HepG2 (cell line): ENCODE data around the gene EIF5. TPM values are rescaled to one million over a fixed set of nuclear protein-coding genes. Genes with fewer than 3 reads are reported as not detected.
A peak's percentile ranks its signal among the peaks of the same experiment; 100 is the strongest.

ENCODE experiments used
- ATAC-seq: fragments of 200-7000 bp; cut with Tn5 transposase; 3 replicates; pipeline ENCODE4 v1.9.1; 2020; ENCODE audit warnings: mild to moderate bottlenecking, moderate library complexity
- BruUV-seq: library from RNA; stranded (reverse); fragments of 400-500 nt; replicated peaks from 2 replicates; lab custom pipeline; 2021; lab: Mats Ljungman, UMichigan
- CTCF ChIA-PET: fragments of 300-600 bp; formaldehyde crosslinking; extraction: SDS; loops from one replicate; lab custom pipeline; 2021; ENCODE audit warnings: low total read pairs, inconsistent platforms, low intra/inter-chr PET ratio; lab: Yijun Ruan, JAX
- POLR2A ChIA-PET: fragments of 350-600 bp; sonication (Branson Sonifier 250); formaldehyde crosslinking; loops from one replicate; lab custom pipeline; 2020; ENCODE audit warnings: antibody characterized with exemption, inconsistent platforms; lab: Yijun Ruan, JAX
- DNase-seq: peaks from one replicate; pipeline ENCODE4 v3.0.0-alpha.2; 2015; ENCODE audit warnings: low spot score
- FAIRE-seq: peaks from 3 replicates; lab custom pipeline; 2011; peaks lifted over from hg19 to GRCh38; lab: Jason Lieb, UNC
- H2AFZ ChIP-seq: one replicate; pipeline ENCODE4 v1.6.1; 2011; ENCODE audit warnings: low read length, inconsistent platforms
- H3K27ac ChIP-seq: fragments of 300-600 bp; 3 replicates; pipeline ENCODE4 v1.8.0; 2011; ENCODE audit warnings: mixed run types, mild to moderate bottlenecking, mixed read lengths, low read length, inconsistent platforms; ENCODE audit not compliant: insufficient read depth; ENCODE audit errors: extremely low read length
- H3K27me3 ChIP-seq, 2 experiments: fragments of 200-600 bp in 1 of 2; 2 replicates in 1 of 2; 3 replicates in 1 of 2; pipeline versions ENCODE4 v1.6.0 to v1.8.0; 2011; ENCODE audit warnings: low read length in 2 of 2, mild to moderate bottlenecking in 2 of 2, moderate library complexity in 2 of 2, inconsistent platforms in 1 of 2; ENCODE audit not compliant: insufficient read depth in 2 of 2, control insufficient read depth in 1 of 2
- H3K36me3 ChIP-seq, 2 experiments: fragments of 200-600 bp in 1 of 2; replicated peaks in 1 of 2; 2 replicates in 1 of 2; 3 replicates in 1 of 2; pipeline versions ENCODE4 v1.5.1 to v1.8.0; 2011; ENCODE audit warnings: low read length in 2 of 2, inconsistent platforms in 1 of 2; ENCODE audit not compliant: insufficient read depth in 2 of 2, control insufficient read depth in 1 of 2
- H3K4me1 ChIP-seq: 2 replicates; pipeline ENCODE4 v1.5.1; 2012; ENCODE audit warnings: low read length, inconsistent platforms; ENCODE audit not compliant: insufficient read depth
- H3K4me2 ChIP-seq: 2 replicates; pipeline ENCODE4 v1.6.0; 2011; ENCODE audit warnings: low read depth, low read length, inconsistent platforms
- H3K4me3 ChIP-seq, 3 experiments: fragments of 200-600 bp in 1 of 3; sonication (generic), shearing (Covaris generic) in 1 of 3; replicated peaks in 1 of 3; 2 replicates each; pipeline ENCODE4 v1.5.1; 2011 to 2016; ENCODE audit warnings: low read length in 3 of 3, inconsistent platforms in 2 of 3, low read depth in 2 of 3, mild to moderate bottlenecking in 2 of 3, control low read depth in 1 of 3, mixed read lengths in 1 of 3; ENCODE audit not compliant: insufficient read depth in 1 of 3
- H3K79me2 ChIP-seq: one replicate; pipeline ENCODE4 v1.6.1; 2011; ENCODE audit warnings: low read length, inconsistent platforms; ENCODE audit not compliant: insufficient read depth
- H3K9ac ChIP-seq: 2 replicates; pipeline ENCODE4 v1.6.0; 2011; ENCODE audit warnings: mild to moderate bottlenecking, low read depth, low read length, inconsistent platforms; ENCODE audit not compliant: insufficient read depth
- H3K9me3 ChIP-seq: 2 replicates; pipeline ENCODE4 v1.5.1; 2012; ENCODE audit warnings: mild to moderate bottlenecking, low read length
- H4K20me1 ChIP-seq: 2 replicates; pipeline ENCODE4 v1.6.0; 2011; ENCODE audit warnings: inconsistent platforms, mild to moderate bottlenecking, low read length, moderate library complexity; ENCODE audit not compliant: insufficient read depth
- BORCS8-MEF2B ChIP-seq: sonication (generic); formaldehyde crosslinking; IDR thresholded peaks from 2 replicates; pipeline ENCODE4 v1.8.0; 2022; ENCODE audit warnings: mild to moderate bottlenecking, missing genetic modification reagents
- CEBPB ChIP-seq: IDR thresholded peaks from 2 replicates; pipeline ENCODE4 v1.6.1; 2011; ENCODE audit warnings: low read depth, low read length, improper control_type of control experiment, borderline replicate concordance
- CEBPG ChIP-seq: IDR thresholded peaks from 2 replicates; pipeline ENCODE4 v1.6.1; 2016
- CENPX ChIP-seq: sonication (generic); formaldehyde crosslinking; IDR thresholded peaks from 2 replicates; pipeline ENCODE4 v1.9.0; 2021; ENCODE audit warnings: mild to moderate bottlenecking, missing genetic modification reagents, moderate library complexity
- CSRNP2 ChIP-seq: sonication (generic); formaldehyde crosslinking; conservative IDR thresholded peaks from 2 replicates; pipeline ENCODE4 v1.8.0; 2022; ENCODE audit warnings: low read depth, missing genetic modification reagents
- ERF ChIP-seq: IDR thresholded peaks from 2 replicates; pipeline ENCODE4 v1.6.1; 2018; ENCODE audit warnings: missing biosample characterization, missing genetic modification reagents
- FOXK1 ChIP-seq: sonication (generic); formaldehyde crosslinking; IDR thresholded peaks from 2 replicates; pipeline ENCODE4 v1.4.0; 2020; ENCODE audit warnings: low read depth, missing genetic modification reagents, borderline replicate concordance
- FOXP1 ChIP-seq, 2 experiments: fragments of 450-650 bp in 1 of 2; IDR thresholded peaks; 2 replicates each; pipeline ENCODE4 v1.6.1; 2017 to 2018; ENCODE audit warnings: antibody characterized with exemption in 1 of 2
- FUBP1 ChIP-seq: sonication (generic); formaldehyde crosslinking; IDR thresholded peaks from 2 replicates; pipeline ENCODE4 v1.5.1; 2020; ENCODE audit warnings: missing genetic modification reagents, mild to moderate bottlenecking, borderline replicate concordance
- GABPB1 ChIP-seq: IDR thresholded peaks from 2 replicates; pipeline ENCODE4 v1.6.1; 2016; ENCODE audit warnings: mild to moderate bottlenecking, missing genetic modification reagents, moderate library complexity, missing compliant biosample characterization
- HDAC6 ChIP-seq: fragments of 200-600 bp; sonication (generic); IDR thresholded peaks from 2 replicates; pipeline ENCODE4 v1.7.0; 2017; ENCODE audit warnings: mild to moderate bottlenecking, antibody characterized with exemption, low read length, low read depth
- HNF4A ChIP-seq: sonication (generic); formaldehyde crosslinking; IDR thresholded peaks from 2 replicates; pipeline ENCODE4 v1.4.0; 2020; ENCODE audit warnings: missing genetic modification reagents
- HOXA3 ChIP-seq: sonication (generic); formaldehyde crosslinking; IDR thresholded peaks from 2 replicates; pipeline ENCODE4 v1.5.0; 2020; ENCODE audit warnings: missing genetic modification reagents
- ISL2 ChIP-seq: sonication (generic); formaldehyde crosslinking; IDR thresholded peaks from 2 replicates; pipeline ENCODE4 v1.5.0; 2020; ENCODE audit warnings: missing genetic modification reagents
- KDM5A ChIP-seq: fragments of 200-600 bp; sonication (generic); IDR thresholded peaks from 2 replicates; pipeline ENCODE4 v1.7.0; 2018; ENCODE audit warnings: antibody characterized with exemption, mild to moderate bottlenecking, low read length, borderline replicate concordance
- NR2F2 ChIP-seq: IDR thresholded peaks from 2 replicates; pipeline ENCODE4 v1.6.1; 2012; ENCODE audit warnings: low read depth, inconsistent platforms, borderline replicate concordance
- SMC3 ChIP-seq: IDR thresholded peaks from 2 replicates; pipeline ENCODE4 v1.6.1; 2011; ENCODE audit warnings: low read length, improper control_type of control experiment
- SP5 ChIP-seq: IDR thresholded peaks from 2 replicates; pipeline ENCODE4 v1.6.1; 2016; ENCODE audit warnings: low read depth, borderline replicate concordance
- TBP ChIP-seq: sonication (generic); formaldehyde crosslinking; IDR thresholded peaks from 2 replicates; pipeline ENCODE4 v1.5.0; 2020; ENCODE audit warnings: missing genetic modification reagents
- ZEB1 ChIP-seq: IDR thresholded peaks from 2 replicates; pipeline ENCODE4 v1.6.1; 2012; ENCODE audit warnings: mild to moderate bottlenecking, low read depth, inconsistent platforms; ENCODE audit not compliant: insufficient replicate concordance
- ZNF652 ChIP-seq: IDR thresholded peaks from 2 replicates; pipeline ENCODE4 v1.6.1; 2016; ENCODE audit warnings: low read depth, borderline replicate concordance
- ZNF782 ChIP-seq: sonication (generic); formaldehyde crosslinking; IDR thresholded peaks from 2 replicates; pipeline ENCODE4 v1.4.0; 2020; ENCODE audit warnings: missing genetic modification reagents, mild to moderate bottlenecking, borderline replicate concordance
- WGBS: methylation state at CpG from one replicate; pipeline ENCODE4 v1.1.6; 2017; ENCODE audit warnings: low lambda C conversion rate; 5-methylcytosine and 5-hydroxymethylcytosine counted together
- in situ Hi-C: cut with HindIII; loops from 2 replicates; pipeline ENCODE4 v1.10.0; 2017; ENCODE audit warnings: low pct_unique_long_range_greater_than_20kb; ENCODE audit not compliant: extremely low pct_ligation_motif_present
- intact Hi-C: fragments of 100-400 bp; cut with micrococcal nuclease; formaldehyde crosslinking; loops from one replicate; pipeline ENCODE4 v1.10.0; 2022; ENCODE audit not compliant: unreplicated experiment
- polyA plus RNA-seq, 8 experiments: library from polyadenylated mRNA; depleted of rRNA in 3 of 8; stranded (reverse) in 7 of 8; unstranded in 1 of 8; fragments of >200 nt; fragmentation: Illumina TruSeq in 4 of 8; extraction: Trizol in 4 of 8; gene quantifications; 2 replicates each; pipeline versions ENCODE4 v1.2.1 to v1.2.3, GENCODE V29; 2011 to 2016; ENCODE audit warnings: low read depth in 4 of 8, missing spikeins in 1 of 8, mixed read lengths in 1 of 8; ENCODE audit not compliant: insufficient read depth in 1 of 8
- total RNA-seq, 5 experiments: library from RNA; depleted of rRNA; stranded (reverse); fragments of >200 nt; fragmentation: Illumina TruSeq; extraction: Trizol; gene quantifications; 2 replicates each; pipeline ENCODE4 v1.2.3, GENCODE V29; 2016; ENCODE audit warnings: low read depth in 1 of 5

The EIF5 gene
- total and polyA plus RNA-seq, 2 of the 13 experiments (the other 11 are each of a cell fraction or from before 2014, with no cell fraction given): 189 to 281 TPM

GRCh38 chr14:103329401-103330347, 4.4 kb upstream of the EIF5 start:
- no peaks in the 10 kb centered on the region for H4K20me1 ChIP-seq
- intact Hi-C loops: no loop called here
- no peak for FAIRE-seq
- WGBS: 21% methylated on average over 12 of the region's 14 CpGs
- no peaks in the 10 kb centered on the region for H3K9me3 ChIP-seq
- no peak overlapping the region for H3K27ac ChIP-seq
- peaks cover 34% of the 10 kb centered on the region for H3K4me1 ChIP-seq
- ChIA-PET POLR2A (interaction anchor here (1.2 to 1.4 kb wide), 2 partner anchors 14 kb away, joined by 4 to 6 read pairs; no protein-coding TSS in a partner anchor), CTCF (no interaction called here)
- 0 out of 6 replicates have a peak overlapping the region, but pooled peaks of 1 of the 3 experiments have one; percentile 35 for H3K4me3 ChIP-seq
- H3K9ac ChIP-seq: no peak overlapping the region
- H2AFZ ChIP-seq: no peak overlapping the region
- DNase-seq: peak; percentile 64
- no peaks in the 10 kb centered on the region for H3K36me3 ChIP-seq
- peaks cover 2 to 16% of the 10 kb centered on the region in 2 experiments; a peak in 2 of 5 replicates for H3K27me3 ChIP-seq
- peak overlapping the region; percentile 77 for H3K4me2 ChIP-seq
- in situ Hi-C loops: no loop called here
- peaks cover 2% of the 10 kb centered on the region for H3K79me2 ChIP-seq
- ATAC-seq: no peak
- BruUV-seq: no TSS peak
- TF ChIP-seq ZEB1 (no peak), HNF4A (CRISPR knock-in tag) (0 out of 2 replicates have a peak, but pooled peaks have one; percentile 16), KDM5A (no peak), ZNF652 (CRISPR knock-in tag) (no peak), NR2F2 (no peak), CEBPG (CRISPR knock-in tag) (peak; percentile 92), ERF (CRISPR knock-in tag) (no peak), BORCS8-MEF2B (CRISPR knock-in tag) (no peak), ISL2 (CRISPR knock-in tag) (no peak), ZNF782 (CRISPR knock-in tag) (no peak), HDAC6 (no peak), SP5 (peak; percentile 57; the same call in 1 of the 2 replicates), FUBP1 (no peak), FOXP1 (IDR thresholded peaks at IDR 0.05) (no peak), FOXP1 (CRISPR knock-in tag; IDR thresholded peaks at IDR 0.05) (peak; percentile 43; the same call in 1 of the 2 replicates), CEBPB (peak; percentile 97), SMC3 (peak; percentile 20; the same call in 1 of the 2 replicates), FOXK1 (CRISPR knock-in tag) (peak; percentile 39; the same call in 1 of the 2 replicates), TBP (CRISPR knock-in tag) (no peak), HOXA3 (0 out of 2 replicates have a peak, but pooled peaks have one; percentile 40), CSRNP2 (CRISPR knock-in tag) (no peak), CENPX (CRISPR knock-in tag) (no peak), GABPB1 (CRISPR knock-in tag) (peak; percentile 31; the same call in 1 of the 2 replicates)
